ENCODE measurements around the gene GRAMD1B.
"Not testable (repeated sequence)": the region's sequence is repeated elsewhere in the genome, so short reads cannot be mapped to it uniquely, and the experiment has no call there.

Gene GRAMD1B

DNA sequence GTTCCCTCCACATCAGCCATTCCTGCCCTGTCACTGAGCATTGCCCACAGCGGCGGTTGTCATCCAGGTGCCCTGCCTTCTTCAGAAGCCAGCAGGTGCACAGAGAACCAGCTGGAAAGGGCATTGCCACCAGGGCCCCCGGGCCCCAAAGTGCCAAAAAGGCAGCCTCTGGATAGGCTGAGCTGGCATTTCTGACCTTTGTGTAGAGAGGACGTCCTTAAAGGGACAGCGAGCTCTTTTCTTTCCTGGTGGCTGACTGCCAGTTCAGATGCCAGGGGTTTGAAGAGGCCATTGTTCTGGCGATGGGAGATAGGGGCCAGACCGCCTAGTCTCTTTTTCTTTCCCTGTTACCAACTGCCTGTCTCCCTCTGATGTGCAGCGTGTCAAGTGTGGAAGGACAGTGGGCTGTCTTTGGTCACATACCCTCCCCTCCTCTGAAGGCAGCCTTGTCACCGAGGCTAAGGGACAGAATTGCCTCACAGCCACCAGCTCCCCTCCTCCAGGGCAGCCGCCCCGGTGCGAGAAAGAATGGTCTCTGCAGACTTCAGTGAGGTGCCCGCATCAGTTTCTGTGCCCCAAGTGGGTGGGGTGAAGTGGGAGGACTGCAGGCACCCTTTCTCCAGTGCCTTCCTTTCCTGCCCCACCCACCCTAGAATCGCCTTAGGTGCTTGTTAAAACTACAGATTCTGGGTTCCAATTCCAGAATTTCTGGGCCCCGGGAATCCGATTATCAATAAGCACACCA, 114.7 kb downstream of the GRAMD1B start:
- DNase-seq: no peak

GRCh38 chr11:123545726-123546270, 115.7 kb downstream of the GRAMD1B start:
- no peak for DNase-seq

GRCh38 chr11:123546515-123546914, 116.4 kb downstream of the GRAMD1B start:
- DNase-seq: no peak

- no peak for DNase-seq
Observed at GRCh38 chr11:123547180-123547579, 117.1 kb downstream of the GRAMD1B start.

- DNase-seq: no peak
Observed at GRCh38 chr11:123548774-123549173, 118.7 kb downstream of the GRAMD1B start.

GRCh38 chr11:123549926-123550917, 120.2 kb downstream of the GRAMD1B start:
- DNase-seq: no peak

- DNase-seq: no peak
Observed at GRCh38 chr11:123551079-123551478, 121.0 kb downstream of the GRAMD1B start.

DNA sequence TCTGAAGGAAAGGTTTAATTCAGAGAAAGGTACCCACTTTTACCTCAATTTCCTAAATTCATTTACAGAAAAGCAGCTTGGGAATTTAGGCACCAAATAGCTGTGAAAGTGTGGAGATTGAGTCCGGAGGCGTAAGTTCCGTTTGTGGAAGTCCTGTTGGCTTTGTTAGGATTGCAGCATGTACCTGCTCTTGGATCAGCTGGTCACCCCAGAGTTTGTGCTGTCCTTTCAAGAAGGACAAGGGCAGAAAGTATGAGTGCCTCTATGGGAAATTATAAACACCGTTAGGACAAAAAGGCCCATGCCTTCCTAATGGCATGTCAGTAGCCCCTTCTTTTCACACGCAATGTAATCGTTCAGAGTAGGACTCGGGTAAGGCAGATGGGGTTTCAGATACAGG, 126.6 kb downstream of the GRAMD1B start:
- no peak for DNase-seq

- DNase-seq: no peak
Observed at GRCh38 chr11:123558536-123559315, 128.7 kb downstream of the GRAMD1B start.

- no peak for DNase-seq
Observed at GRCh38 chr11:123559523-123559955, 129.5 kb downstream of the GRAMD1B start.

GRCh38 chr11:123560006-123560405, 129.9 kb downstream of the GRAMD1B start:
- no peak for DNase-seq

- no peak for DNase-seq
Observed at GRCh38 chr11:123561431-123561800, 131.3 kb downstream of the GRAMD1B start.

GRCh38 chr11:123562158-123562557, 132.1 kb downstream of the GRAMD1B start:
- no peak for DNase-seq

DNA sequence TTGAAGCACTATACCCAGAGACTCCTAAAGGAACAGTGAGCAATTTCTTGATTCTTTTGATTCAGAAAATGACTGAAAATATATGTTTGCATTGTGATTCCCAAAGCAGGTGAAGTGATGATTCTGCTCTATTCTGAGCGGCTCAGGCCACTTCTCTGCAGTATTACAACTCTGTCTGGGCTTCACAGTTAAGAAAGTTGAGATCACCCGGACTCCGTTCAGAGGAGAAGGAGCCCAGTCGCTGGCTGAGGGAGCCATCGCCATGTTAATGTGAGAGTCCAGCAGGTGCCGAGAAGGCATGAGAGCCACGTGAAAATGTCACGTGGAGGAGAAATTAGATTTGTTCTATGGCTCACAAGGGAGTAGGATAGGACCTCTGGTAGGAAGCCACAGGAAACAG, 132.8 kb downstream of the GRAMD1B start:
- DNase-seq: no peak

GRCh38 chr11:123564221-123564620, 134.2 kb downstream of the GRAMD1B start:
- no peak for DNase-seq

DNA sequence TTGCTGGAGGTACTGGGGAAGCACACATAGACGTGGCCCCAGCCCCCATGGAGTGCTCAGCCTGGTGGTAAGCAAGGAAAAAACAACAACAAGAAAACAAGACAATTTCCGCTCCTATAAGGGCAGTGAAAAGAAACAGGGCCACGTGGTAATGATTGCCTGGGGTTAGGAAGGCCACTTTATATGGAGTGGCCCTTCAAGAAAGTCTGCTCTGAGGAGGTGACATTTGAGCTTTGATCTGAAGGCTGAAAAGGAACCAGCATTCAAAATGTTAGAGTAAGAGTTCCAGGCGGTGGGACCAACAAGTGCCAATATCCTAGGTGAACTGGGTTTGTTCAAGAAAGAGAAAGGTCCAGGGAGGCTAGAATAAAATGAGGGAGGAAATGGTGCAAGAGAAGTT, 136.8 kb downstream of the GRAMD1B start:
- no peak for DNase-seq

GRCh38 chr11:123567466-123567865, 137.4 kb downstream of the GRAMD1B start:
- DNase-seq: no peak

DNA sequence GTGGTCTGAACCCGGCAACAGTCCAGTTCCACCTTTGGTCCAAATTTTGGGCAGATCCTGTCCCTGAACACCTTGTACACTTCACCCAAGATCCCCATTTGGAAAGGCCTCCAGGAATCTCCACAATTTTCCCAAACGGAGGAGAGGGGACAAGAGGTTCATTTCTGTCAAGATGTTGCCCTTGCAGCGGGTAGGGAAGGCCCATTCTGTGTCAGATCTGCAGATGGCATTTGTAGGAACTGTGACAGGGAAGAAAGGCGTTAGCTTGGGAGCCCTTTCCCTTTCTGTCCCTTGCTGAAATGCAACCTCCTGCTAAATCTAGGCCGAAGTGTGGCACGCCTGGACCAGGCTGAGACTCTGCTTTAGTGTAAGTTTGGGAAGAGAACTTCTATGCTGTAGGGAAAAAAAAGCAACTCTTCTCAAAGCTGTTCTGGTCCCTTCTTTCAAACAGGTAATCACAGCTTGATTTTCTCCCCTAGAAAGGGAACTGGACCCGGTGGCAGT, 138.3 kb downstream of the GRAMD1B start:
- no peak for DNase-seq

- no peak for DNase-seq
Observed at GRCh38 chr11:123569393-123569792, 139.3 kb downstream of the GRAMD1B start.

DNA sequence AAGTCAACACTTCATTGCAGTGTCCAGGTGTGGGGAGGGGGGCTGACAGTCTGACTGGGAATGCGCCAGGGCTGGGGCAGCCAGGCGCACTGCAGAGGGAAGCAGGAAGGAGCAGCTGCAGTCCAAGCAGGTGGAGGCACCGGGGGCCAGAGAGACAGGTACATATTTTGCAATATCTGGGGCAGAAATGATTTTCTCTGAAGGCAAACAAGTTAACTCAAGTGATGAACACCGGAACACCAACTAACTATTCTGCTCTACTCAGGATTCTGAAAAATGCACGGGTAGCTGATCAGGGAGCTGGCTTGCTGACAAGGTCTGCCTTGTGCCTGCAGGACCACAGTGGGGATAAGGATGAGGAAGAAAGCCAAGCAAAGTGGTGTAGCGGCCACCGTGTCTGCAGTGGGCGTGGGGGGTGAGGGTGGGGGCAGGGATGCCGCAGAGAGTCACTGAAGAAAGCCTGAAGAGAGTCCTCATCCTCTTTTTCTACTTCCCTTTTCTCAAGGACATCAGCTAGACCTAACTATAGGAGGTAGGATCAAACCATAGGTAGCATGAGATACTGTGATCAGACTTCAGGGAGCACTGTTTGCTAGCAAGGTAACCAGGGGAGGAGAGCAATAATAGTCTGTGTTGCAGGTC, 141.0 kb downstream of the GRAMD1B start:
- no peak for DNase-seq

DNA sequence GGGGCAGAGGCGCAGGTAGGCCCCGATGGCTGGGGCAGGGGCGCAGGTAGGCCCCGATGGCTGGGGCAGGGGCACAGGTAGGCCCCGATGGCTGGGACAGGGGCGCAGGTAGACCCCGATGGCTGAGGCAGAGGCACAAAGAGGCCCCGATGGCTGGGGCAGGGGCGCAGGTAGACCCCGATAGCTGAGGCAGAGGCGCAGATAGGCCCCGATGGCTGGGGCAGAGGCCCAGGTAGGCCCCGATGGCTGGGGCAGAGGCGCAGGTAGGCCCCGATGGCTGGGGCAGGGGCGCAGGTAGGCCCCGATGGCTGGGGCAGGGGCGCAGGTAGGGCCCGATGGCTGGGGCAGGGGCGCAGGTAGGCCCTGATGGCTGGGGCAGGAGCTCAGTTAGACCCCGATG, 142.7 kb downstream of the GRAMD1B start:
- DNase-seq: not testable (repeated sequence)

DNA sequence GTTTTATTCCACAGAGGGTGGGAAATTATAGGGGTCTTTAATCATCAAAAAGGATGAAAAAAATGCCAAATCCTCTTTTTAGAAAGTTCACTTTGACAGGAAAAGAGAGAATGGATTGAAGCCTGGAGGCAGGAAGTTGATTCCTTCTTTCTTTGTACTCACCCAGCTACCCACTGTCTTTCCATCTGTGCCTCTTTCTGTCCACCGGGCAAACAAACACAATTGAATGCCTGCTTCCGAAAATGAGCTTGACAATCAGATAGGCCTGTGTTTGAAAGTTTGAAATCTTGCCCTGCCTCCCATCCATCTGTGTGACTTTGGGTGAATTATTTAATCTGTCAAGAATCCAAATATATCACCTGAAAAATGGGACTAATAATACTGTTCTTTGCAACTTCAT, 143.2 kb downstream of the GRAMD1B start:
- no peak for DNase-seq

Data from activated CD4-positive, CD25-positive, alpha-beta regulatory T cell treated with anti-CD3 and anti-CD28 coated beads, Interleukin-2, amount 50 U/mL, for 72 hours (primary cell).